GM19395 (cell line): Measurements from ENCODE around the gene IGSF21.
"Not testable (repeated sequence)": the region's sequence is repeated elsewhere in the genome, so short reads cannot be mapped to it uniquely, and the experiment has no call there.

ENCODE experiments used
- ATAC-seq: cut with Tn5 transposase; IDR thresholded peaks from one replicate; pipeline ENCODE4 v1.9.1; 2021; ENCODE audit warnings: mild to moderate bottlenecking, moderate library complexity; ENCODE audit not compliant: unreplicated experiment

IGSF21 gene

DNA sequence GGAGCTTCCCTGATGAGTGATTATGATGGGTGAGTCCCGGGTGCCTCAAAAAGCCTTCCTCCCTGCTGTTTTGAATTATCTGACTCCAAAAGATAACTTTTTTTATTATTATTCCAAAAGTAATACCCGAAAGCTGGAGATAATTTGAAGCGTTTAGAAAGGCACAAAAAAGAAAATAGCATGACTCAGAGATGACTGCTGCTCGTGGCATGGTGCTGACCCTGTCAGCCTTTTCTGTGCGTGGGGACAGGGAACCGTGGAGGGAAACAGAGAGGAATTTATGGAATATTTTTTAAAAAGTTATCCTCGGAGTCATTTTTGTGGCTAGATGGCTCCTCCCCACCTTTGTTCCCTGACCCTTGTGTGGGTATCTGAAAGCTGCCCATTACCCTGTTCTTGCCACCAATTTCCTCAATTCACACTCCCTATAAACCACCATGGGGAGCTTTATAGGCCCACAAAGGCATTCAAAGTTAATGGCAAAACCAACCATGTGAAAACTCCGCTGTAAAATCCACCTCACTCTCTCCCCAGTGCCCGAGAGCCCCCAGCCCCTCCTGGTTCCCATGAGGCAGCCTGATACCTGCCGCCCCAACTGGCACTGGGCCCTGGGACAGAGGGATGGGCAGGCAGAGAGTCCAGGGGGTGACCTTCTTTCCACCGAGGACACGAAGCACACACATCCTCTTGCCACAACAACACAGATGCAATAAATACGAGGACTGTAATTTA lies 37.5 kb downstream of the IGSF21 start:
- ATAC-seq: no peak

DNA sequence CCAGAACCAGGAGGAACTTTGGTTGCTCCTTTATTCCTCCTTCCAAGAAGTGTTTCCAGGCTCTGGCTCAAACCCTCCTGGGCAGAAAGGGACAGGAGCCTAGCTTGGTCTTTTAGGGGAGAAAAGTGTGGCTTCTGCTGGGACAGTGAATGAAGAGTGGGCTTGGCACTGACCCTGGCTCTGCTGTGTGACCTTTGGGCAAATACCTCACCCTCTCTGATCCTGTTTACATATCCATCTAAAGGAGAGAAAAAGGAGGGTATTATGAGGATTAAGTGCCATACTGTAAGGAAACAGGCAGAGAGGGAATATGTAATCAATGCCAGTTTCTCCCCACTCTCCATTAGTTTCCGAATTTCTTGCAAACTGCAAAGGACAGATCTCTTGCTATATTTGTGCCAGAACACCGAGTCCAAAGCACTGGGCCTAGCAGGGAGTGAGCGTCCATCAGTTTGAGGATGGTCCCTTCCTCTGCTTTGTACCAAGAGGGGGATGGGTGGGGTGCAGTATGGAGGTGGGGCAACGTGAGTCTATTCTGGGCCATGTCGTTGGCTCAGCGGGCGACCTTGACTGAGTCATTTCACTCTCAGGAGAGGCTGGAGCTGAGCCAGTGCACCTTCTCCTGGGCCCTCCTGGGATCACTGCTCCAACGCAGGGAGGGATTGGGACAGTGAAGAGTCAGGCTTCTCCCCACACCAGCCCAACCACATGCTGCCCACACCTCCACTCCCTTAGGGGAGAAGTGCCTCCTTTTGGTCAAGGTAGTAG lies 38.4 kb downstream of the IGSF21 start:
- ATAC-seq: no peak

DNA sequence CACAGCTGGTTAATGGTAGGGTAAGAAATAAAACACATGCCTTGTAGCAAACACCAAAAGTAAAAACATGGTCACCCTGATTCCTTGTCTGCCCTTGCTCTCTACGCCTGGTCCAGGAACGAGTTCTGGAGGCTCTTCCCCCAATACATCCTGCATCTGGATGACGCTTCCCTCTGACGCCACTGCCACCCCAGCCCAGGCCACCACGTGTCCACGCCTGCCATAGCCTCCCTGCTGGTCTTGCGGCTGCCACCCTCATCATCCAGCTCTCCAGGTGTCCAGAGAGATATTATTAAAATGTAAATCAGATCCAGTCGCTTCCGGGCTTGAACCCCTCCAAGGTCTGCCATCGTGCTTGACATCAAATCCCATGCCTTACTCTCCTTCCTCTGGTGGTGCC lies 39.3 kb downstream of the IGSF21 start:
- ATAC-seq: no peak

DNA sequence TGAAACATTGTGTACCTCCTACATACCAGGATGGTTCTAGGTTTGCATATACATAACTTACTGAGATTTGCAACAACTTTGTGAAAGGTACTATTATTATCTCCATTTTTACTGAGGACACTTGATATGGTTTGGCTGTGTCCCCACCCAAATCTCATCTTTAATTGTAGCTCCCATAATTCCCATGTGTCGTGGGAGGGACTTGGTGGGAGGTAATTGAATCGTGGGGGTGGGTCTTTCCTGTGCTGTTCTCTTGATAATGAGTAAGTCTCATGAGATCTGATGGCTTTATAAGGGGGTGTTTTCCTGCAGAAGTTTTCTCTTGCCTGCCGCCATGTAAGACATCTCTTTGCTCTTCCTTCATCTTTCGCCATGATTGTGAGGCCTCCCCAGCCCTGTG lies 40.1 kb downstream of the IGSF21 start:
- ATAC-seq: no peak

DNA sequence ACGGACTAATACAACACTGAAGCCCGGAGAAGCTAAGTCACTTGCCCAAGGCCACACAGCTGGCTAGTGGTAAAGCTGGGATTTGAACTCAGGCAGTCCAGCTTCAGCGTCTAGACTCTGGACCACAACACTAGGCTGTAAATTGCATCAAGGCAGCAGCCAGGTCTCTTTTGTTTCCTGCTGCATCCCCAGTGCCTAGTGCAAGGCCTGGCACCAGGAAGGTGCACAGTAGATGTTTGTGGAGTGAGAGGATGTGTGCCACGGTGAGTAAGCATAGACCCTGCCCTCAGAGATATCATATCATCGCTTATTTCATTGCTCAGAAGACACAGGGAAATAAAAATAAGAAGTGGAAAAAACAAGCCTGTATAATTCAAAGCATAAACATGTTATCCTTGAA lies 40.9 kb downstream of the IGSF21 start:
- ATAC-seq: no peak

DNA sequence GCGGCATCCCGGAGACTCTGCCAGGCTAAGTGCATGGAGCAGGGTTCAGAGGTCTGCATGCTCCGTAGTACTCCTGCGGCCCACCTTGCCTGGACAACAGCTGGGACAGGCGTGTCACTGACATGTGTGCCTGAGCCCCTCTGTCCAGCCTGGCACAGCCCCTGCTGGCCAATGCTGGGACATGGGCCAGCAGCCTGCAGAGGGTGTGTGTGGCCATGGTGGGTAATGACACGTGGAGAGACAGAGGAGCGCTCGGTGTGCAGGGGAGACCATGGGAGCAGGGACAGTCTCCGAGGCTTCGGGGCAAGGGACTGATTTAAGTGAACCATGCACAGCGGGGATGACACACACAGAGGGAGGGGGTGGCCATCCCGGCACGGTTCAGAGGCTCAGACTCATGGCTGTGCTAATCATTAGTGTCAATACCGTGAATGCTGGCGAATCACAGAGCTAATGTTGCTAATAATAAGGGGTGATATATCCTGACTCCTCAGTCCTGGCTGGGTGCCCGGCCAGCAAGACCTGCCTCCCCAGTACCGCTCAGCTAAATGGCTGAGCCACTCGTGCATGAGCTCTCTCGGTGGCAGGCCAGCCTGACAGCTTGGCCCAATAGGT lies 41.5 kb downstream of the IGSF21 start:
- no peak for ATAC-seq

DNA sequence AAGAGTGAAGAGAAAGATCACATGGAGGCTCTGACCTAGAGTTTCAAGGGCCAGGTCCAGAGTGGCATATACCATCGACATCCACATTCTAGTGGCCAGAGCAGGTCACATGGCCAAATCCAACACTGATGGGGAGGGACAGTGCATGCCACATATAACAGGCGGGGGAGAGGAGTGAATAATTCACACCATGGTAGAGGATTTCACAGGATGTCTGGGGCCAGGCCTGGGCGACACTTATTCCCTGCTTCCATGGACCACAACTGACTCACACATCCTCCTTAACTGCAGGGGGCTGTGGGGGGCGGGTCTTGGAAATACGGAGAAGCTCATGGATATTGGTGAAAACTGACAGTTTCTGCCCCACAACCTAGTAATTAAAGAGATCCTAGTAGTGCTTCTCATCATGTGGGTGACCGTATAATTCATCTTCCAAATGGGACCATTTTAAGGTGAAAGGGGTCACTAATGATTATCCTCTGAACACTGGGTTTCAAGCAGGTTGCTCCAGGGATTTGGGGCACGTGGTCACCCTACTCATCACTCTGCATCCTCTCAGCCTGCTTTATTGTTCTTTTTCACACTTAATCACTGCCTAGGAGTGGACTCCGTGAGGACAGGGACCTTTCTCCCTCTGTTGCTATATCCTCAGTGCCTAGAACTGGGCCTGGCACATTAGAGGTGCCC lies 44.0 kb downstream of the IGSF21 start:
- ATAC-seq: no peak

DNA sequence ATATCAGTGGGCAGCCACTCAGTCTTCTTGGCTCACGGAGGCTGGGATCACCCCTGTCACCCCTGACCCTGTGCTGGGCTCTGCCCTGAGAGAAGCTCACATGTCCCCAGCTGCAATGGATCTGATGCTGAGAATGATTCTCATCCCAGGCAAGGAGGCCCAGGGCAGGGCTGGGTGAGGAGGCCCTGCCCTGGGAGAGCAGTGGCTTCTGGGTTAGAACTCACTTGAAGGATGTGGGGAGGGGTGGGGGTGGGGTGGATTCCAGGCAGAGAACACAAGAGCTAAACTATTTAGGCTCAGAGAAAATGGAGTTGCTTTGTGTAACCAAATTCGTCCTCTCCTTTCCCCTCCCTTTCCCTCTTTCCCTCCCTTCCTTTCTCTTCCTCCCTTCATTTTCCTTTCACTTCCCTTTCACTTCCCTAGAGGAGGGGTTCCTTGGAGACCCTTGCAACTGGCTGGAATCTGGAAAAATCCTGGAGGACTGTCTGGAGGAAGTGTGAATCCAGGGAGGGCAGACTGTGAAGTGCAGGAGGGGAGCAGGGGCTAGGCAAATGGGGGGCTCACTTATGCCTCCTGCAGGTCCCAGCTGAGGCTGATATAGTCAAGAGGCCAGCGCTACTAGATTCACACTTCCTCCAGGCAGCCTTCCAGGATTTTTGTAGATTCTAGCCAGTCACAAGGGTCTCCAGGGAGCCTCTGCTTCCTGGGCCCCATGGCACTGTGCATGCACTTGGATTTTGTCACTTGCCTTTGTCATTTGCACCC lies 47.0 kb downstream of the IGSF21 start:
- no peak for ATAC-seq

DNA sequence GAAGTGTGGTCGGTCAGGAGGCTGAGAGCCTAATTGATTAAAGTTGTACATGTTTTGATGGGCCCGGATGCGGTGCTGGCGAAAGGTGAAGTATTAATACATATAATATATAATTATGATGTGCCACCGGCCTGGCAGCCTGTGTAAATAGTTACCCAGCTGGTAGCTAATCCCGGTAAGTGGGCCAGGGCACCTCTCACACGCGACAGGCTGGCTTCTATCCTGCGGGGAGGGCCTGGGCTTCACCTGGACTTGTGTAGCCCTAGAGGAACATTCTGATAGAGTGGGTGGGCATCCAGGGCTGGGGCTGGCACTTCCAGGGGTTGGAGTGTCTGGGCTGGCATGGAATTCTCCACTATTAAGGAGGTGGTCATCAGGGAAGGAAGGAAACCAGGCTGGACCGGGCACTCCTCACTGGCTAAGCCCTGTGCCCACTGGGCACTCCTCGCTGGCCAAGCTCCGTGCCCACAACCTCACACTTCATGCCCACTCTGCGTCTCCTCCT lies 48.3 kb downstream of the IGSF21 start:
- ATAC-seq: no peak

DNA sequence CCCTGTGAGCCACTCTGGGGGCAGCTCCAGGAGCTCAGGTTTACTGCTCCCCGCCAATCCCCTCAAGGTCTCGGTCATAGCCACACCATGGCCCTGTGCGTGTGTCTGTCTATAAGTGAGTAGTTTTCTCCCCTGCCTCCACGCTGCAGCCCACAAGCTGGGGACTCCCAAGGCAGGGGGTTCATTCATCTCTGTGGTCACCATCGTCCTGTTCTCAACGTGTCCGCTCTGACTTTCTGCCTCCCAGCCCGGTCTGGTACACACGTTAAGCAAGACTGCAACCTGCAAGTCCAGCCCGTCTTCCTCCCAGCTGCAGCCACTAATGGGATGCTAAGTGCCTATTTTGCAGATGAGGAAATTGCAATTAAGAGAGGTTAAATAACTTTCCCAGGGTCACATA lies 49.8 kb downstream of the IGSF21 start:
- no peak for ATAC-seq

DNA sequence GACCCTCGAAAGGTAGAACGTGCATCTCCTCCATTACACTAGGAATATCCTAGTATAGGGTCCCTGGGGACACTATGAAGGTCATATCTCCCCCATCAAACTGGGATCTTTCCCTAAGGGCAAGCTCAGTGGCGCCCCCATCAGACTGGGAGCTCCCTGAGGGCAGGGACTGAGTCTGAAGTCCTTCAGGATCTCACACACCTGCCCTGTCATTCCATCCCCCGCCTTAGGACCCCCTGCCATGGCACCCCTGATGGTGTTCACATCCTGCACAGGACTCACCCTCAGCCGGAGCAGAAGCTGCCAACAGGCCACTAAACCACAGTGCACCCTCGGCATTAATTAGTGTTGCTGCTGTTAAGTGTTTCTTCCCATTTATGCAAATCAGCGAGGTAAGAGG lies 50.4 kb downstream of the IGSF21 start:
- no peak for ATAC-seq

DNA sequence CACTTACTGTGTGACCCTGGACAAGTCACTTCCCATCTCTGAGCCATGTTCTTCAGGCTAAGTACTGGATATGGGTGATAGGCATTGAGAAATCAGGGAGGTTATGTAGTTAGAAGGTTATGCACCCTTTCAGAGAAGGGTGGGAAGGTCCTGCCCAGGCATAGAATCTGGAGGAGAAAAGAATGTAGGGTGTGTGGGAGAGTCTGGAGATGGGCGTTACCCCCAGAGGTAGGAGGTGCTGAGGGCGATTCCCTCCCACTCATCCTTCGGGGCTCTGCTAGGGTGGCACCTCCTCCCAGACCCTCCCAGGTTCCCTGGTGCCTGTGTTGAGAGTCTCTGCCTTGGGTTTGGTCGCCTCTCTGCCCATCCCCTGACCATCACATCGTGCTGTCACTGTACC lies 51.1 kb downstream of the IGSF21 start:
- no peak for ATAC-seq

DNA sequence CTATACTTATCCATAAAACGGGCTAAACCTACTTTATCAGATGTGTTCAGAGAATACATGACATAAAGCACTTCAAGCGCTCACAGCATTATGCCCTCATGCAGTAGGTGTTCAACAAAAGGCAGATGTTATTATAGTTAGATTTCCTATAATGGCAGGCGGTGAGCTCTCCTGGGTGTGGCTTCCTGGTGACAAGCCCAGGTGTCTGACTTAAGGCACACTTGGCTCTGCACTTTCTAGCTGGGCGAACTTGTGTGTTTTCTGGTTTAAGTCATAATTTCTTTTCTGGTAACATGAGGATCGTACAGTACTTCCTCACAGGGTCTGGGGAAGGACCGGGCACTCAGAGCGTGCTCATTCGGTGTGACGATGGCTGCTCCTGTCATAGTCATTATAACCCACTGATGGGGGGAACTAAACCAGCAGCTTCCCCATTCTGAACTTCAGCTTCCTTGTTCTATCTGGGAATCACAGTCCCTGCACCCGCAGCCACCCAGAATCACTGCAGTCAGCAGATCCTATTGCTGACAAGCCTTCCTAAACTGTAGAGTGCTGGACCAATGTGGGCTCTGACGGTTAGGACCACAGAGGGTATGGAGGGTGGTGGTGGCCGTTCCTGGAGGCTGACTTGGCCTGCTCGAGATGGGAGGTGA lies 52.8 kb downstream of the IGSF21 start:
- no peak for ATAC-seq

DNA sequence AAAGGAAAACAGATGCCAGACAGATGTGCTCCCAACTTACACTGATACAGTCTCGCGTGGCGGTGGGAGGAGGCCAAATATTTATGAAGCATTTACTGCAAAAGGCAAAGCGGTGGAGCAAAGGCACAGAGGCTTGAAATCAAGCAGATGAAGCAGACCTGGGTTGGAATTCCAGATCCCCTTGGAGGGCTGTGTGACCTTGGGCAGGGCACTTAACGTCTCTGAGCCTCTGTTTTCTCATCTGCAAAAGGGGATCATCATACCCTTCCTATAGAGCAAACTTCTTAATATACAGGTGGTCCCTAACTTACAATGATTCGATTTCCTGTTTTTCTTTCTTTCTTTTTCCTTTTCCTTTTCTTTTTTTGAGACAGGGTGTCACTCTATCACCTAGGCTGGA lies 54.1 kb downstream of the IGSF21 start:
- no peak for ATAC-seq

DNA sequence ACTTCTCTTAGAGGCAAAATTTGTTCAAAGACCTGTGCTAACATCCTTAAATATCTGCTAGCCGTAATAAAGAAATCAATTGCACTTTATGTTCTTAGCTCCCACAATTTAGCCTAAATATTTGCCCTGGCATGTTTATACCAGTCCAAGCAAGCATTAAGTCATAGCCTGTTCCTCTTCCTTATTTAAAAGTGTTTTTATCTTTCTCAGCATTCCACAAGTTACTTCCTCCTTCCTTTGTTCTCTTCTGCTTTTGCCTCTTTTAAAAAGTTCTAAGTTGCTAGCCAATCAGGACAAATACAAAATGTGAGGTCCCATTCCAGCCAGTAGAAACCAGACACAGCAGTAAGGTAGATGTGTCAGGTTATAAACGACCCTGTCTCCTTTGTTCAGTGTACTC lies 58.0 kb downstream of the IGSF21 start:
- ATAC-seq: not testable (repeated sequence)

DNA sequence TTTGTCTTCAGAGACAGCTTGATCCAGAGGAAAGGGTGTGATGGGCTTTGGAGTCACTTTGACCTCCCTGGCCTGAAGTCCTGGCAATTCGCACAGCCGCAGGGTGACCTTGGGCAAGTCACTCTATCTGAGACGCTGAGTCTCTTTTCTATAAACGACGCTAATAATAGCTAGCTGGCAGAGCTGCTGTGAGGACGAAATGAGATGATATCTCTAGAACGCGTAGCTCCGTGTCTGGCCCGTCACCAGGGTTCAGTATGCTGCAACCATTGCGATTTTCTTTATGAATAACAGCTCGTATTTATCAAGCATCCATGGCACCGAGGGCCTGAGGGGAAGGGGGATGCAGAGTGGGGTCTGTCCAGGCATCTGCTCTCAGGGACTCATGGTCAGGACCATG lies 58.7 kb downstream of the IGSF21 start:
- ATAC-seq: no peak

DNA sequence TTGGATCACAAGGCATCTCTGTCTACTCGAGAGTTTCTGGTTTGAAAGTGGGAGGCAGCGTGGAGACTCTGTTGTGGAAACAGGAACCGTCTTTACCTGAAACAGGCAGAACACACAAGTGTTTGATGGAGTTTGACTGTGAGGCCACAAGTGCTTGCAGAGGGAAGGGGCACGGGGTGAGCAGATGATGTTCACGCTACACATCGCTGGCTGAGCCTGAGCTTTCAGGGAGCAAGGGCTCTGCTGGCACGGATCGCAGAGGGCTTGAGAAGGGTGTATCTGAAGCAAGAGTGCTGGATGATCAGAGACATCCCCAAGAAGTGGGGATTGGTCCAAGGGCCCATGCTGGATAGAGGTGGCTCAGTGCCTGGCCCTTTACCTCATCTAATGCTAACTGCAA lies 59.3 kb downstream of the IGSF21 start:
- ATAC-seq: no peak

DNA sequence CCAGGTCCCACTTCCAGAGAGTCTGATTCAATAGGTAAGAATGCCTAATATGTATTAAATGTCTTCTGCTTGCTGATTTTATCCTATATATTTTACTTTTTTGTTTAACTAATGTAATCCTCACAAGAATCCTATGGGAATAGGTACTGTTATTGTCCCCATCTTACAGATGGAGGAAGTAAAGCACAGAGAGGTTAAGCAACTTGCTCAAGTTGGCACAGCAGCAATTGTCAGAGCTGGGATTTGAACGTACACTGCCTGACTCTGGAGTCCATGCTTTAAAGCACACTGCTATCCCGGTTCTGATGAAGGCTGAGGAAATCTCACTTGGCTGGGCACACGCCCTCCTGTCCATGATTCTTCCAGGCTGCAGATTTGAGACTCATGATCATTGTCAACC lies 62.8 kb downstream of the IGSF21 start:
- no peak for ATAC-seq

DNA sequence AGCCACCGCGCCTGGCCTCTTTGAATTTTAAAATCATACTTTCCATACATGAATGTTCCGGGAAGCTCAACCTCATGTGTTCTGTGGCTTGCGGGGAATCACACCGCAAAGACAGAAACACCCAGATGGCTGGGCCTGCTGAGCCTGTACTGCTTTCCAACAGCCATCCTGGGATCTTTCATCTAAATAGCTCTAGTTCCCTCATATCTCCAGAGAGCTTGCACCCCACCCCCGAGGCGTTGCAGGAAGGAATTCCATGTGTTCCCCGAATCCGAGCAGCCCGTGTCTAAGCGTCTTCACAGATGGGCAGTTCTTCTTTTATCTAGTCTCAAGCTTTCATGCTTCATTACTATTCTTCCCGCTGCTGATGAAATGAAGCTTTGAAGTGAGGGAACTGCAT lies 66.4 kb downstream of the IGSF21 start:
- ATAC-seq: no peak

DNA sequence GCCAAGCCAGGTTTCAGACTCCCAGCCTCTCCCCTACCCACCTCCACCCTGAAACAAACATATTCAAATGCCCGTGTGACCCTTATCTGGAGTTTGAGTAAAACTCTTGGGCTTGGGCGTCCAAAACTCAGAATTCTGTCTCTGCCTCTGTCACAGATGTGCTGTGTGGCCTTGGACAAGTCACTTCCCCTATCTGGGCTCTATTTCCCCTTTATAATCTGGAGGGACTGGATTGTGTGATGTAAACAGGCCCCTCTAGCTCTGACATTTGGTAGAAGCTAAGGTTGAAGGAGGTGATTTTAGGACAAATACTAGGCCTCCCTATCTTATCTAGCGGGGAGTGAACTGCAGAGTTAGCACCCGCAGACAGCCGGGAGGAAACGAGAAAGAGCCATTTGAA lies 67.5 kb downstream of the IGSF21 start:
- ATAC-seq: no peak
